Measurements from ENCODE around the gene IGFBP6.
"Not testable (repeated sequence)": the region's sequence is repeated elsewhere in the genome, so short reads cannot be mapped to it uniquely, and the experiment has no call there.

IGFBP6 gene

GRCh38 chr12:53095596-53095895 lies 1.9 kb upstream of the IGFBP6 start:
- DNase-seq: not testable (repeated sequence)

GRCh38 chr12:53096089-53096741 lies 1.3 kb upstream of the IGFBP6 start:
- no peak for DNase-seq

- no peak for DNase-seq
Observed at GRCh38 chr12:53096759-53097158, 708 bp upstream of the IGFBP6 start.

- DNase-seq: no peak
Observed at GRCh38 chr12:53097207-53097563, 282 bp upstream of the IGFBP6 start.

- peak in 17 of 56 donors; percentile 7 to 58 (median 25) for DNase-seq
Observed at GRCh38 chr12:53098354-53098981, 1.0 kb downstream of the IGFBP6 start.

GRCh38 chr12:53099071-53099882 lies 1.8 kb downstream of the IGFBP6 start:
- DNase-seq: peak in 49 of 56 donors; percentile 6 to 86 (median 56)

- no peak for DNase-seq
Observed at GRCh38 chr12:53100466-53101151, 3.1 kb downstream of the IGFBP6 start.

GRCh38 chr12:53101266-53101665 lies 3.8 kb downstream of the IGFBP6 start:
- DNase-seq: no peak

GRCh38 chr12:53101931-53102781 lies 4.7 kb downstream of the IGFBP6 start:
- DNase-seq: no peak

- no peak for DNase-seq
Observed at GRCh38 chr12:53102883-53103807, 5.7 kb downstream of the IGFBP6 start, which contains the start of gene SOAT2. TSS of gene SOAT2 (plus strand) at chr12:53103486. CDS start at chr12:53103578, 92 bp downstream.

GRCh38 chr12:53103860-53104305 lies 6.4 kb downstream of the IGFBP6 start:
- no peak for DNase-seq

GRCh38 chr12:53105256-53105655 lies 7.8 kb downstream of the IGFBP6 start:
- no peak for DNase-seq

GRCh38 chr12:53105712-53106439 lies 8.4 kb downstream of the IGFBP6 start:
- no peak for DNase-seq

- DNase-seq: no peak
Observed at GRCh38 chr12:53107122-53107521, 9.7 kb downstream of the IGFBP6 start.

- DNase-seq: not testable (repeated sequence)
Observed at GRCh38 chr12:53112431-53112830, 15.0 kb downstream of the IGFBP6 start.

GRCh38 chr12:53113136-53113705 lies 15.8 kb downstream of the IGFBP6 start:
- no peak for DNase-seq

GRCh38 chr12:53113951-53114350 lies 16.5 kb downstream of the IGFBP6 start:
- no peak for DNase-seq

GRCh38 chr12:53115112-53115890 lies 17.8 kb downstream of the IGFBP6 start:
- DNase-seq: no peak

Data from amygdala (tissue), 56 donors.